Measurements from ENCODE around the gene RNU1-2. TPM values are rescaled to one million over a fixed set of nuclear protein-coding genes. Genes with fewer than 3 reads are reported as not detected.
"Not testable (repeated sequence)": the region's sequence is repeated elsewhere in the genome, so short reads cannot be mapped to it uniquely, and the experiment has no call there.

The RNU1-2 gene
- total and polyA plus RNA-seq, 2 of the 8 experiments (the other 6 are each of a cell fraction or from before 2014, with no cell fraction given): 145 to 1,303 TPM

GRCh38 chr1:16882986-16883385 is 12.8 kb upstream of the RNU1-2 start (continued):
- TF ChIP-seq HDAC2 (IDR thresholded peaks at IDR 0.05; ENCODE audit: borderline replicate concordance in 1 of 2, low read depth in 2 of 2, low read length in 2 of 2) (no peak), MAX (IDR thresholded peaks at IDR 0.05) (no peak), RFX5 (IDR thresholded peaks at IDR 0.05; ENCODE audit: borderline replicate concordance, low read depth, low read length) (no peak), CTBP2 (IDR thresholded peaks at IDR 0.05; ENCODE audit: borderline replicate concordance, insufficient read depth, insufficient read length, low read length) (no peak), BACH1 (IDR thresholded peaks at IDR 0.05; ENCODE audit: low read length) (no peak), SIRT6 (IDR thresholded peaks at IDR 0.05; ENCODE audit: low read length) (no peak), POLR2A (IDR thresholded peaks at IDR 0.05; ENCODE audit: control extremely low read depth in 1 of 2, low read depth in 2 of 2, low read length in 2 of 2) (no peak)

- H4K20me1 ChIP-seq (replicated peaks in 1 of 2; ENCODE audit: control insufficient read depth in 1 of 2, insufficient read depth in 2 of 2, low read length in 2 of 2); H3K4me2 ChIP-seq (ENCODE audit: insufficient read depth in 1 of 2, low read depth in 2 of 2, low read length in 2 of 2); H3K4me1 ChIP-seq (replicated peaks in 1 of 4; ENCODE audit: control insufficient read depth in 3 of 4, insufficient read depth in 4 of 4, low read length in 3 of 4); H4K8ac ChIP-seq (ENCODE audit: extremely low read depth, insufficient read depth, low read length); H3K23ac ChIP-seq (ENCODE audit: insufficient read length); H3K79me1 ChIP-seq (ENCODE audit: low read depth, low read length); H2AFZ ChIP-seq (ENCODE audit: low read length); FAIRE-seq; H3K9ac ChIP-seq (replicated peaks in 1 of 4; ENCODE audit: extremely low read depth in 1 of 4, low read depth in 3 of 4, low read length in 3 of 4); H2AK5ac ChIP-seq (ENCODE audit: low read depth, low read length); H3K9me3 ChIP-seq (ENCODE audit: insufficient read depth in 2 of 2, low read depth in 1 of 2, low read length in 1 of 2); H3K4ac ChIP-seq (replicated peaks; ENCODE audit: insufficient read length, low read depth, low read length); H4K91ac ChIP-seq (replicated peaks; ENCODE audit: insufficient read length, low read length); H2BK20ac ChIP-seq (ENCODE audit: low read length); H3K23me2 ChIP-seq (ENCODE audit: low read depth, low read length); H3K14ac ChIP-seq (ENCODE audit: insufficient read length); H3K27me3 ChIP-seq (replicated peaks in 1 of 4; ENCODE audit: control insufficient read depth in 3 of 4, extremely low read depth in 1 of 4, insufficient read depth in 3 of 4, low read length in 3 of 4); H2BK120ac ChIP-seq (replicated peaks; ENCODE audit: low read depth, low read length); H3K27ac ChIP-seq (ENCODE audit: low read depth, low read length); H2BK12ac ChIP-seq (ENCODE audit: low read depth, low read length); H3K18ac ChIP-seq (ENCODE audit: extremely low read depth, low read length); DNase-seq (ENCODE audit: low read depth in 1 of 2, low spot score in 2 of 2); H3K56ac ChIP-seq (replicated peaks; ENCODE audit: insufficient read length, low read depth, low read length); H3K36me3 ChIP-seq (ENCODE audit: control insufficient read depth in 2 of 4, insufficient read depth in 4 of 4, low read length in 3 of 4); POLR2A ChIA-PET (ENCODE audit: partially characterized antibody); H3K4me3 ChIP-seq (ENCODE audit: extremely low read depth in 1 of 4, insufficient read depth in 2 of 4, low read depth in 3 of 4, low read length in 4 of 4); H4K5ac ChIP-seq (ENCODE audit: insufficient read length, low read depth, low read length); H3K79me2 ChIP-seq (ENCODE audit: control insufficient read depth in 1 of 2, insufficient read depth in 2 of 2, low read length in 2 of 2); H2BK15ac ChIP-seq (ENCODE audit: low read length); H2BK5ac ChIP-seq (ENCODE audit: low read depth, low read length): not testable (repeated sequence)
- CTCF ChIA-PET (ENCODE audit: partially characterized antibody): interaction anchor here (1.2 kb wide), 1 partner anchor 18 kb away, joined by 3 read pairs; no protein-coding TSS in a partner anchor
- WGBS, 2 experiments (ENCODE audit: extremely low coverage in 1 of 2, insufficient coverage in 1 of 2, insufficient read length in 1 of 2, insufficient replicate concordance in 2 of 2, low coverage in 1 of 2, low lambda C conversion rate in 2 of 2, missing lambda C conversion rate in 1 of 2): 92% methylated on average over 5 of the region's 5 CpGs; no CpG with 5 or more reads in 1 of the 2 experiments
Measured at GRCh38 chr1:16884487-16884886, 11.3 kb upstream of the RNU1-2 start.

Measured in H1 (cell line).